H9 (cell line): ENCODE measurements around the gene RHOU. TPM values are rescaled to one million over a fixed set of nuclear protein-coding genes. Genes with fewer than 3 reads are reported as not detected.

ENCODE experiments used
- DNase-seq: peaks from one replicate; pipeline ENCODE4 v3.0.0-alpha.2; 2017
- H2AFZ ChIP-seq: one replicate; pipeline ENCODE4 v1.6.1; 2013; ENCODE audit warnings: mild to moderate bottlenecking, low read length, control low read depth, moderate library complexity
- H2AK5ac ChIP-seq: 2 replicates; pipeline ENCODE4 v1.6.1; 2013; ENCODE audit warnings: low read length, control low read depth, mixed read lengths; ENCODE audit not compliant: insufficient read length
- H2BK120ac ChIP-seq: one replicate; pipeline ENCODE4 v1.6.1; 2013; ENCODE audit warnings: low read depth, mild to moderate bottlenecking, low read length, control low read depth, inconsistent platforms; ENCODE audit not compliant: poor library complexity, severe bottlenecking
- H2BK12ac ChIP-seq: 2 replicates; pipeline ENCODE4 v1.6.1; 2013; ENCODE audit warnings: low read length, control low read depth, mixed read lengths, low read depth; ENCODE audit not compliant: insufficient read length
- H2BK15ac ChIP-seq: 2 replicates; pipeline ENCODE4 v1.6.1; 2013; ENCODE audit warnings: low read depth, low read length, control low read depth
- H2BK20ac ChIP-seq: one replicate; pipeline ENCODE4 v1.6.1; 2013; ENCODE audit warnings: low read depth, mild to moderate bottlenecking, low read length, control low read depth, inconsistent platforms; ENCODE audit not compliant: poor library complexity, severe bottlenecking
- H2BK5ac ChIP-seq: 2 replicates; pipeline ENCODE4 v1.6.1; 2013; ENCODE audit warnings: low read length, control low read depth, mixed read lengths; ENCODE audit not compliant: insufficient read length
- H3K14ac ChIP-seq: 2 replicates; pipeline ENCODE4 v1.6.1; 2013; ENCODE audit warnings: low read length, control low read depth; ENCODE audit not compliant: insufficient read depth
- H3K18ac ChIP-seq: 2 replicates; pipeline ENCODE4 v1.6.1; 2013; ENCODE audit warnings: low read depth, mild to moderate bottlenecking, mixed read lengths, low read length, control low read depth; ENCODE audit not compliant: insufficient read length
- H3K23ac ChIP-seq: 2 replicates; pipeline ENCODE4 v1.6.1; 2013; ENCODE audit warnings: low read length, control low read depth, mixed read lengths, low read depth; ENCODE audit not compliant: insufficient read length
- H3K23me2 ChIP-seq: 2 replicates; pipeline ENCODE4 v1.6.1; 2013; ENCODE audit warnings: low read depth, mild to moderate bottlenecking, mixed read lengths, low read length, control low read depth; ENCODE audit not compliant: insufficient read length, poor library complexity, severe bottlenecking
- H3K27ac ChIP-seq: 2 replicates; pipeline ENCODE4 v1.5.1; 2013; ENCODE audit warnings: low read length, control low read depth, mixed read lengths, low read depth; ENCODE audit not compliant: insufficient read length
- H3K27me3 ChIP-seq: 2 replicates; pipeline ENCODE4 v1.6.1; 2013; ENCODE audit warnings: low read length, control low read depth, inconsistent platforms; ENCODE audit not compliant: insufficient read depth
- H3K4ac ChIP-seq: 2 replicates; pipeline ENCODE4 v1.6.1; 2013; ENCODE audit warnings: low read depth, mild to moderate bottlenecking, control low read depth, inconsistent platforms, low read length, moderate library complexity
- H3K4me1 ChIP-seq: 2 replicates; pipeline ENCODE4 v1.6.1; 2013; ENCODE audit warnings: low read length, control low read depth, inconsistent platforms; ENCODE audit not compliant: insufficient read depth
- H3K4me2 ChIP-seq: 2 replicates; pipeline ENCODE4 v1.6.1; 2013; ENCODE audit warnings: low read length, control low read depth, mixed read lengths; ENCODE audit not compliant: insufficient read length, insufficient read depth
- H3K56ac ChIP-seq: 2 replicates; pipeline ENCODE4 v1.6.1; 2013; ENCODE audit warnings: low read depth, mild to moderate bottlenecking, mixed read lengths, low read length, control low read depth; ENCODE audit not compliant: insufficient read length
- H3K79me1 ChIP-seq: 2 replicates; pipeline ENCODE4 v1.6.1; 2013; ENCODE audit warnings: low read depth, mild to moderate bottlenecking, moderate library complexity, low read length, control low read depth, inconsistent platforms; ENCODE audit not compliant: insufficient read depth, poor library complexity, severe bottlenecking
- H3K79me2 ChIP-seq: 2 replicates; pipeline ENCODE4 v1.6.1; 2013; ENCODE audit warnings: low read length, control low read depth, inconsistent platforms; ENCODE audit not compliant: insufficient read depth
- H3K9ac ChIP-seq: 2 replicates; pipeline ENCODE4 v1.6.1; 2013; ENCODE audit warnings: low read length, control low read depth, mixed read lengths; ENCODE audit not compliant: insufficient read length; ENCODE audit errors: extremely low read depth
- H3K9me3 ChIP-seq: one replicate; pipeline ENCODE4 v1.6.1; 2013; ENCODE audit warnings: low read depth, low read length, inconsistent platforms; ENCODE audit not compliant: control insufficient read depth
- H3T11ph ChIP-seq: one replicate; pipeline ENCODE4 v1.6.1; 2013; ENCODE audit warnings: mild to moderate bottlenecking, low read length, control low read depth, inconsistent platforms
- H4K20me1 ChIP-seq: one replicate; pipeline ENCODE4 v1.6.1; 2013; ENCODE audit not compliant: control insufficient read depth, insufficient read length, insufficient read depth
- H4K5ac ChIP-seq: 2 replicates; pipeline ENCODE4 v1.6.1; 2013; ENCODE audit warnings: low read depth, mild to moderate bottlenecking, mixed read lengths, low read length, control low read depth; ENCODE audit not compliant: insufficient read length
- H4K8ac ChIP-seq: replicated peaks from 2 replicates; pipeline ENCODE4 v1.6.1; 2013; ENCODE audit warnings: low read length, control low read depth, mixed read lengths, low read depth; ENCODE audit not compliant: insufficient read length
- H4K91ac ChIP-seq: 2 replicates; pipeline ENCODE4 v1.6.1; 2013; ENCODE audit warnings: low read depth, mild to moderate bottlenecking, moderate library complexity, mixed read lengths, low read length, control low read depth; ENCODE audit not compliant: insufficient read length
- H3K27ac Mint-ChIP-seq, 3 experiments: 2 replicates in 2 of 3; 3 replicates in 1 of 3; pipeline ENCODE4 v1.8.0; 2020 to 2021; ENCODE audit warnings: mixed read lengths in 3 of 3, mild to moderate bottlenecking in 1 of 3, moderate library complexity in 1 of 3
- H3K27me3 Mint-ChIP-seq: 2 replicates; pipeline ENCODE4 v1.8.0; 2021; ENCODE audit warnings: low read depth, mild to moderate bottlenecking, moderate library complexity, mixed read lengths
- H3K36me3 Mint-ChIP-seq, 3 experiments: 2 replicates in 2 of 3; 3 replicates in 1 of 3; pipeline ENCODE4 v1.8.0; 2020 to 2021; ENCODE audit warnings: low read depth in 3 of 3, mixed read lengths in 3 of 3; ENCODE audit not compliant: insufficient read depth in 1 of 3
- H3K4me1 Mint-ChIP-seq, 2 experiments: 2 replicates each; pipeline ENCODE4 v1.8.0; 2020; ENCODE audit warnings: mixed read lengths in 2 of 2
- H3K4me3 Mint-ChIP-seq, 2 experiments: 2 replicates in 1 of 2; 3 replicates in 1 of 2; pipeline ENCODE4 v1.8.0; 2020 to 2021; ENCODE audit warnings: mild to moderate bottlenecking in 2 of 2, mixed read lengths in 2 of 2, moderate library complexity in 1 of 2
- H3K9me3 Mint-ChIP-seq, 2 experiments: 2 replicates in 1 of 2; 3 replicates in 1 of 2; pipeline ENCODE4 v1.8.0; 2020; ENCODE audit warnings: mild to moderate bottlenecking in 2 of 2, mixed read lengths in 2 of 2, moderate library complexity in 1 of 2
- CTCF ChIP-seq: fragments of 200-600 bp; sonication (generic); conservative IDR thresholded peaks from 3 replicates; pipeline ENCODE4 v1.8.0; 2021; ENCODE audit warnings: antibody characterized with exemption, mild to moderate bottlenecking
- WGBS: extraction: QIAGEN DNeasy Blood & Tissue Kit; methylation state at CpG from one replicate; pipeline ENCODE4 v1.1.7; 2013; ENCODE audit warnings: missing lambda C conversion rate, low lambda C conversion rate, mixed read lengths; ENCODE audit not compliant: insufficient read length; ENCODE audit errors: extremely low coverage; 5-methylcytosine and 5-hydroxymethylcytosine counted together
- total RNA-seq: library from RNA; stranded (reverse); gene quantifications from 2 replicates; pipeline ENCODE4 v1.2.1, GENCODE V29; 2021

The RHOU gene
- total RNA-seq, 1 experiment from 2014 or later = 3.9 TPM

- H2BK120ac ChIP-seq = no peak overlapping the region
- no peak overlapping the region for H4K8ac ChIP-seq
- H3K56ac ChIP-seq = no peak overlapping the region
- no peaks in the 10 kb centered on the region; the same call in 1 of the 2 replicates for H3K27me3 ChIP-seq
- H2BK12ac ChIP-seq = no peak overlapping the region
- no peak for TF ChIP-seq CTCF
- H2BK15ac ChIP-seq = no peak overlapping the region
- 0 out of 2 replicates have a peak overlapping the region, but pooled peaks have one; percentile 35 for H3K14ac ChIP-seq
- H3K4me1 Mint-ChIP-seq = peaks cover 10 to 16% of the 10 kb centered on the region in 2 experiments
- H2AFZ ChIP-seq = no peak overlapping the region
- peaks cover 0 to 6% (median 5%) of the 10 kb centered on the region in 3 experiments; a peak in 2 of 7 replicates for H3K36me3 Mint-ChIP-seq
- H3K4ac ChIP-seq = no peak overlapping the region
- no peaks in the 10 kb centered on the region for H3K9me3 Mint-ChIP-seq
- H3K23me2 ChIP-seq = peaks cover 10% of the 10 kb centered on the region
- no peaks in the 10 kb centered on the region for H3K79me2 ChIP-seq
- no peaks in the 10 kb centered on the region for H4K20me1 ChIP-seq
- H3K79me1 ChIP-seq = no peaks in the 10 kb centered on the region
- H2BK20ac ChIP-seq = no peak overlapping the region
- H2BK5ac ChIP-seq = no peak overlapping the region
- peak overlapping the region; percentile 88 for H3K4me2 ChIP-seq
- no peak overlapping the region for H3K23ac ChIP-seq
- no peaks in the 10 kb centered on the region for H3K4me1 ChIP-seq
- no peak overlapping the region for H3K27ac ChIP-seq
- H3T11ph ChIP-seq = no peak overlapping the region
- H2AK5ac ChIP-seq = no peak overlapping the region
- H4K91ac ChIP-seq = no peak overlapping the region
- H4K5ac ChIP-seq = no peak overlapping the region
- H3K27ac Mint-ChIP-seq = no peak overlapping the region
- peak overlapping the region; percentile 78 to 87 for H3K4me3 Mint-ChIP-seq
- H3K9me3 ChIP-seq = no peaks in the 10 kb centered on the region
- H3K27me3 Mint-ChIP-seq = peaks cover 45% of the 10 kb centered on the region
- no peak overlapping the region for H3K18ac ChIP-seq
- DNase-seq = peak; percentile 57
- no CpG with 5 or more reads among the region's 60 CpGs for WGBS
- no peak overlapping the region for H3K9ac ChIP-seq
Measured at GRCh38 chr1:228735871-228736586, 750 bp downstream of the RHOU start.
